Common myeloid progenitor, CD34-positive (primary cell): ENCODE data around the gene SIK2.

Experiments
- CTCF ChIA-PET: fragments of 350-600 bp; sonication (Branson Sonifier 250); formaldehyde crosslinking; loops from one replicate; lab custom pipeline; 2021; ENCODE audit warnings: antibody characterized with exemption; lab: Charles Lee
- POLR2A ChIA-PET: fragments of 350-600 bp; sonication (Branson Sonifier 250); formaldehyde crosslinking; loops from one replicate; lab custom pipeline; 2021; ENCODE audit warnings: antibody characterized with exemption; lab: Charles Lee
- DNase-seq, 3 donors: peaks; one replicate each; pipeline versions ENCODE4 v3.0.0 to v3.0.0-alpha.2; 2013
- H3K27ac ChIP-seq, 2 experiments: 1 replicate in 1 of 2; 2 replicates in 1 of 2; pipeline ENCODE4 v1.7.0; 2013; ENCODE audit warnings: inconsistent platforms in 2 of 2, low read length in 2 of 2, mild to moderate bottlenecking in 2 of 2, low read depth in 1 of 2, moderate library complexity in 1 of 2; ENCODE audit not compliant: severe bottlenecking in 2 of 2, insufficient read depth in 1 of 2, poor library complexity in 1 of 2
- H3K27me3 ChIP-seq, 5 experiments: replicated peaks in 2 of 5; 1 replicate in 3 of 5; 2 replicates in 2 of 5; pipeline versions ENCODE4 v1.6.1 to v1.7.0; 2013; ENCODE audit warnings: low read length in 4 of 5, mild to moderate bottlenecking in 2 of 5, moderate library complexity in 2 of 5, inconsistent platforms in 1 of 5; ENCODE audit not compliant: insufficient read depth in 5 of 5, control insufficient read depth in 4 of 5
- H3K36me3 ChIP-seq, 4 experiments: 1 replicate in 2 of 4; 2 replicates in 2 of 4; pipeline versions ENCODE4 v1.6.1 to v1.7.0; 2013; ENCODE audit warnings: low read length in 3 of 4, control low read depth in 1 of 4, mild to moderate bottlenecking in 1 of 4; ENCODE audit not compliant: control insufficient read depth in 4 of 4, insufficient read depth in 4 of 4
- H3K4me1 ChIP-seq, 4 experiments: 1 replicate in 3 of 4; 2 replicates in 1 of 4; pipeline versions ENCODE4 v1.6.1 to v1.7.1; 2013; ENCODE audit warnings: low read length in 3 of 4, mild to moderate bottlenecking in 3 of 4, control low read depth in 1 of 4, inconsistent platforms in 1 of 4, moderate library complexity in 1 of 4; ENCODE audit not compliant: control insufficient read depth in 4 of 4, insufficient read depth in 4 of 4; ENCODE audit errors: control extremely low read depth in 1 of 4
- H3K4me3 ChIP-seq, 7 experiments: 1 replicate in 4 of 7; 2 replicates in 3 of 7; pipeline versions ENCODE4 v1.5.1 to v1.7.0; 2013; ENCODE audit warnings: mild to moderate bottlenecking in 7 of 7, low read length in 6 of 7, moderate library complexity in 6 of 7, inconsistent platforms in 2 of 7, low read depth in 2 of 7, control low read depth in 1 of 7; ENCODE audit not compliant: insufficient read depth in 4 of 7, control insufficient read depth in 1 of 7; ENCODE audit errors: extremely low read depth in 1 of 7
- H3K9me3 ChIP-seq, 5 experiments: 1 replicate in 4 of 5; 2 replicates in 1 of 5; pipeline versions ENCODE4 v1.6.1 to v1.7.1; 2013; ENCODE audit warnings: low read length in 4 of 5, mild to moderate bottlenecking in 2 of 5, inconsistent platforms in 1 of 5, low read depth in 1 of 5, moderate library complexity in 1 of 5; ENCODE audit not compliant: control insufficient read depth in 4 of 5, insufficient read depth in 2 of 5; ENCODE audit errors: control extremely low read depth in 1 of 5
- WGBS: methylation state at CpG from one replicate; pipeline ENCODE4 v1.1.5; 2013; ENCODE audit not compliant: insufficient coverage; 5-methylcytosine and 5-hydroxymethylcytosine counted together

SIK2 gene

GRCh38 chr11:111561306-111561705 lies 40.9 kb upstream of the SIK2 start:
- no peak overlapping the region for H3K4me3 ChIP-seq
- H3K4me1 ChIP-seq, result peaks cover 0 to 17% (median 4%) of the 10 kb centered on the region in 4 experiments
- DNase-seq, result no peak
- no peaks in the 10 kb centered on the region for H3K36me3 ChIP-seq
- POLR2A ChIA-PET, result no interaction called here
- no peak overlapping the region for H3K27ac ChIP-seq
- 93% methylated on average over 3 of the region's 3 CpGs for WGBS
- H3K9me3 ChIP-seq, result peaks cover 0 to under 1% (median 0%) of the 10 kb centered on the region in 5 experiments
- CTCF ChIA-PET, result interaction anchor here (1.1 to 5.2 kb wide), 2 partner anchors 18 to 217 kb away, joined by 3 to 47 read pairs; no protein-coding TSS in a partner anchor
- H3K27me3 ChIP-seq, result no peaks in the 10 kb centered on the region

GRCh38 chr11:111561791-111562325 lies 40.4 kb upstream of the SIK2 start:
- Histone ChIP-seq H3K27ac (no peak overlapping the region), H3K4me3 (no peak overlapping the region), H3K36me3 (no peaks in the 10 kb centered on the region), H3K9me3 (no peaks in the 10 kb centered on the region), H3K4me1 (peaks cover 0 to 17% (median 4%) of the 10 kb centered on the region in 4 experiments), H3K27me3 (no peaks in the 10 kb centered on the region)
- CTCF ChIA-PET, result interaction anchor here (1.0 to 5.2 kb wide), 4 partner anchors 9 to 217 kb away, joined by 3 to 47 read pairs (median 4); no protein-coding TSS in a partner anchor
- no peak for DNase-seq
- WGBS, result 79% methylated on average over 3 of the region's 3 CpGs
- POLR2A ChIA-PET, result no interaction called here

- H3K9me3 ChIP-seq, result no peaks in the 10 kb centered on the region
- H3K4me3 ChIP-seq, result no peak overlapping the region
- H3K27ac ChIP-seq, result no peak overlapping the region
- WGBS, result 86% methylated on average over 5 of the region's 10 CpGs
- no peaks in the 10 kb centered on the region for H3K27me3 ChIP-seq
- no peak for DNase-seq
- ChIA-PET POLR2A (no interaction called here), CTCF (interaction anchor here (0.6 to 5.2 kb wide), 8 partner anchors 10 to 283 kb away, joined by 3 to 47 read pairs (median 4); no protein-coding TSS in a partner anchor)
- no peaks in the 10 kb centered on the region for H3K36me3 ChIP-seq
- peaks cover 0 to 17% (median 4%) of the 10 kb centered on the region in 4 experiments for H3K4me1 ChIP-seq
Observed at GRCh38 chr11:111562692-111563389, 39.4 kb upstream of the SIK2 start.

- DNase-seq, result peak; percentile 64 to 81 (median 69)
- Histone ChIP-seq H3K27me3 (no peaks in the 10 kb centered on the region), H3K4me1 (peaks cover 0 to 11% (median 4%) of the 10 kb centered on the region in 4 experiments), H3K36me3 (no peaks in the 10 kb centered on the region), H3K27ac (no peak overlapping the region), H3K4me3 (no peak overlapping the region), H3K9me3 (no peaks in the 10 kb centered on the region)
- POLR2A ChIA-PET, result no interaction called here
- no CpG with 5 or more reads among the region's 4 CpGs for WGBS
- CTCF ChIA-PET, result interaction anchor here (0.6 to 5.2 kb wide), 11 partner anchors 10 to 457 kb away, joined by 3 to 47 read pairs (median 4); no protein-coding TSS in a partner anchor
Observed at GRCh38 chr11:111565114-111565720, 37.0 kb upstream of the SIK2 start.

- WGBS, result no CpG with 5 or more reads among the region's 7 CpGs
- no peaks in the 10 kb centered on the region for H3K36me3 ChIP-seq
- H3K27ac ChIP-seq, result no peak overlapping the region
- no peak for DNase-seq
- no peaks in the 10 kb centered on the region for H3K9me3 ChIP-seq
- ChIA-PET CTCF (interaction anchor here (0.7 to 2.7 kb wide), 18 partner anchors 12 to 280 kb away, joined by 3 to 18 read pairs (median 4); no protein-coding TSS in a partner anchor), POLR2A (no interaction called here)
- H3K27me3 ChIP-seq, result no peaks in the 10 kb centered on the region
- H3K4me3 ChIP-seq, result no peak overlapping the region
- H3K4me1 ChIP-seq, result peaks cover 0 to 10% (median 2%) of the 10 kb centered on the region in 4 experiments
Observed at GRCh38 chr11:111566324-111566723, 35.9 kb upstream of the SIK2 start.

- H3K36me3 ChIP-seq, result no peaks in the 10 kb centered on the region
- H3K4me1 ChIP-seq, result peaks cover 2 to 15% (median 7%) of the 10 kb centered on the region in 4 experiments
- H3K27ac ChIP-seq, result no peak overlapping the region
- POLR2A ChIA-PET, result no interaction called here
- H3K4me3 ChIP-seq, result no peak overlapping the region
- H3K27me3 ChIP-seq, result no peaks in the 10 kb centered on the region
- no peak for DNase-seq
- WGBS, result 100% methylated on average over 1 of the region's 4 CpGs
- no peaks in the 10 kb centered on the region for H3K9me3 ChIP-seq
- CTCF ChIA-PET, result interaction anchor here (1.4 kb wide), 1 partner anchor 208 kb away, joined by 7 read pairs; no protein-coding TSS in a partner anchor
Observed at GRCh38 chr11:111569476-111569875, 32.8 kb upstream of the SIK2 start.
